WERI-Rb-1 (cell line): ENCODE data around the gene STH.

Experiments
- DNase-seq: peaks from one replicate; pipeline ENCODE4 v3.0.0-alpha.2; 2020
- H3K27ac ChIP-seq: fragments of 250-450 bp; sonication (Bioruptor Pico); 2 replicates; pipeline ENCODE4 v1.5.1; 2020; ENCODE audit warnings: mild to moderate bottlenecking, moderate library complexity
- H3K27me3 ChIP-seq: fragments of 250-450 bp; sonication (Bioruptor Pico); 2 replicates; pipeline ENCODE4 v1.5.1; 2021; ENCODE audit warnings: mild to moderate bottlenecking, low read depth, moderate library complexity; ENCODE audit not compliant: insufficient read depth, severe bottlenecking
- H3K36me3 ChIP-seq: fragments of 250-450 bp; sonication (Bioruptor Pico); 2 replicates; pipeline ENCODE4 v1.5.1; 2020; ENCODE audit warnings: mild to moderate bottlenecking, moderate library complexity
- H3K4me3 ChIP-seq: 2 replicates; pipeline ENCODE4 v1.5.1; 2011; ENCODE audit warnings: low read depth, mild to moderate bottlenecking, control low read depth, low read length
- H3K9me3 ChIP-seq: fragments of 250-450 bp; sonication (Bioruptor Pico); 2 replicates; pipeline ENCODE4 v1.5.1; 2021; ENCODE audit warnings: mild to moderate bottlenecking, moderate library complexity; ENCODE audit not compliant: severe bottlenecking
- TF ChIP-seq, protein P1 (sequence below): IDR thresholded peaks from 2 replicates; pipeline ENCODE4 v1.5.1; 2011; ENCODE audit warnings: low read depth, mild to moderate bottlenecking, control low read depth, inconsistent platforms, low read length

STH gene

DNA sequence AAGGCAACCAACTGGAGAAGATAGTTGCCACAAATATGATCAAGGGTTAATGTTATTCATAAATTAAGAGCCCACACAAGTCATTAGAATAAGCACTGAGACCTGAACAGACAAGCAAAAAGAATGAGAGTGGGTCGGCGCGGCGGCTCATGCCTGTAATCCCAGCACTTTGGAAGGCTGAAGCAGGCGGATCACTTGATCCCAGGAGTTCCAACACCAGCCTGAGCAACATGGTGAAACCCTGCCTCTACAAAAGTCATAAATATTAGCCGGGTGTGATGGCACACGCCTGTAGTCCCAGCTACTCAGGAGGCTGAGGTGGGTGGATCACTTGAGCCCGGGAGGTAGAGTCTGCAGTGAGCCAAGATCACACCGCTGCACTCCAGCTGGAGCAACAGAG is 40.7 kb upstream of the STH start:
- TF ChIP-seq, protein P1, sequence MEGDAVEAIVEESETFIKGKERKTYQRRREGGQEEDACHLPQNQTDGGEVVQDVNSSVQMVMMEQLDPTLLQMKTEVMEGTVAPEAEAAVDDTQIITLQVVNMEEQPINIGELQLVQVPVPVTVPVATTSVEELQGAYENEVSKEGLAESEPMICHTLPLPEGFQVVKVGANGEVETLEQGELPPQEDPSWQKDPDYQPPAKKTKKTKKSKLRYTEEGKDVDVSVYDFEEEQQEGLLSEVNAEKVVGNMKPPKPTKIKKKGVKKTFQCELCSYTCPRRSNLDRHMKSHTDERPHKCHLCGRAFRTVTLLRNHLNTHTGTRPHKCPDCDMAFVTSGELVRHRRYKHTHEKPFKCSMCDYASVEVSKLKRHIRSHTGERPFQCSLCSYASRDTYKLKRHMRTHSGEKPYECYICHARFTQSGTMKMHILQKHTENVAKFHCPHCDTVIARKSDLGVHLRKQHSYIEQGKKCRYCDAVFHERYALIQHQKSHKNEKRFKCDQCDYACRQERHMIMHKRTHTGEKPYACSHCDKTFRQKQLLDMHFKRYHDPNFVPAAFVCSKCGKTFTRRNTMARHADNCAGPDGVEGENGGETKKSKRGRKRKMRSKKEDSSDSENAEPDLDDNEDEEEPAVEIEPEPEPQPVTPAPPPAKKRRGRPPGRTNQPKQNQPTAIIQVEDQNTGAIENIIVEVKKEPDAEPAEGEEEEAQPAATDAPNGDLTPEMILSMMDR = no peak
- Histone ChIP-seq H3K9me3 (no peaks in the 10 kb centered on the region), H3K36me3 (no peaks in the 10 kb centered on the region), H3K27ac (no peak overlapping the region), H3K4me3 (no peak overlapping the region), H3K27me3 (no peaks in the 10 kb centered on the region)
- no peak for DNase-seq

DNA sequence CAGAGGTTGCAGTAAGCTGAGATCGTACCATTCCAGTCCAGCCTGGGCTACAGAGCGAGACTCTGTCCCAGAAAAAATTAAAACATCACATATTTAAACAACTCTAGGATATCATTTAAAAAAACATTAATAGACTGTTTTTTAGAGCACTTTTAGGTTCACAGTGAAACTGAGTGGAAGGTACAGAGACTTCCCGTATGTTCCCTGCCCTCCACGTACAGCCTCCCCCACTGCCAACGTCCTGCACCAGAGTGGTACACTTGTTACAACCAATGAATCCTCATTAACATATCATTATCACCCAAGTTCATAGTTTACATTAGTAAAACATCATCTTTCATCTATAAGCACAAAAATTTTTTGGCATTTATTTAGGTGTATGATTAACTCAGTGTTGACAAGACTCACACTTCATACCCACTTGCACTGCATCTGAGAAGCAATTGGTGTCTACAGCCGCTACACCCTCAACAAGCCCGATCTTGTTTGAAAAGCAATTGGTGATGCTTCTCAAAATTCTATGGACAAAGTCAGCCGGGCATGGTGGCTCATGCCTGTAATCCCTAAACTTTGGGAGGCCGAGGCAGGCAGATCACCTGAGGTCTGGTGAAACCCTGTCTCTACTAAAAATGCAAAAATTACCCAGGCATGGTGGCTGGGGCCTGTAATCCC is 39.9 kb upstream of the STH start:
- DNase-seq = no peak
- Histone ChIP-seq H3K9me3 (no peaks in the 10 kb centered on the region), H3K36me3 (no peaks in the 10 kb centered on the region), H3K27ac (no peak overlapping the region), H3K4me3 (no peak overlapping the region), H3K27me3 (no peaks in the 10 kb centered on the region)
- TF ChIP-seq, protein P1 = no peak

DNA sequence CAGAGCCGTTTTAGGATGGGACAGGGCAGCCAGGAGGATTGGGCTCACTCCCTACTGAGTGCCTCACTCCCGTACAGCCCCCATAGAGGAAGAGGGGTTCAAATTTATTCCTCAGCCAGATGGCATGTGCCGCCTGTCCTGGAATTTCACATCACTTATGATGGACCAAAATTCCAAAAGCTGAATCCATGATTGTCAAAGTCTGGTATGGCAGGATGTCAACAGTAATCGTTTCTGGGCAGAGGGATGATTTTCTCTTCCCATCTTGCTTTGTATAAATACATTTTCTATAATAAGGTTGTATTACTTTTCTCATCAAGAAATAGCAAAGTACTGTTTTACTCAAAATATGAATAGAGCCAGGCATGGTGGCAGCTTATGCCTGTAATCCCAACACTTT is 38.7 kb upstream of the STH start:
- TF ChIP-seq, protein P1 = no peak
- Histone ChIP-seq H3K36me3 (no peaks in the 10 kb centered on the region), H3K4me3 (no peak overlapping the region), H3K9me3 (no peaks in the 10 kb centered on the region), H3K27ac (no peak overlapping the region), H3K27me3 (no peaks in the 10 kb centered on the region)
- no peak for DNase-seq

DNA sequence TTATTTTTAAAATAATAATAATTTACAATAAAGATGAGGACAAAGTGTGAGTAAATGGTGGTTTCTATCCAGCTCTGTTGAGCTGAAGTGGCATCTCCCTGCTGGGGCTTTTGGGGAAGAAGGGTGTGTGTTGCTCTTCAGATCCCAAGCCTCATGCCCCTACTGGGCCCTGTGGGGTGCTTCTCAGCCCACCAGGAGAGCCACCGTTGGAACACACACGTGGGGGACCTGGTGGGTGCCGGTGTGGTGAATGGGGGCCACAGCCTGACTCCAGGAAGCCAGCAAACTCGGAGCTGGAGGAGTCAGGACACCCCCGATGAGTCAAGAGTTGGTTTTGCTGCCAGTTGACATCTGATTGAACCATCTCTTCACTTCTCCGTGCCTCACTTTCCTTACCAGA is 37.8 kb upstream of the STH start:
- H3K36me3 ChIP-seq = no peaks in the 10 kb centered on the region
- H3K27me3 ChIP-seq = no peaks in the 10 kb centered on the region
- H3K9me3 ChIP-seq = no peaks in the 10 kb centered on the region
- no peak for DNase-seq
- H3K27ac ChIP-seq = no peak overlapping the region
- TF ChIP-seq, protein P1 = no peak
- H3K4me3 ChIP-seq = no peak overlapping the region

DNA sequence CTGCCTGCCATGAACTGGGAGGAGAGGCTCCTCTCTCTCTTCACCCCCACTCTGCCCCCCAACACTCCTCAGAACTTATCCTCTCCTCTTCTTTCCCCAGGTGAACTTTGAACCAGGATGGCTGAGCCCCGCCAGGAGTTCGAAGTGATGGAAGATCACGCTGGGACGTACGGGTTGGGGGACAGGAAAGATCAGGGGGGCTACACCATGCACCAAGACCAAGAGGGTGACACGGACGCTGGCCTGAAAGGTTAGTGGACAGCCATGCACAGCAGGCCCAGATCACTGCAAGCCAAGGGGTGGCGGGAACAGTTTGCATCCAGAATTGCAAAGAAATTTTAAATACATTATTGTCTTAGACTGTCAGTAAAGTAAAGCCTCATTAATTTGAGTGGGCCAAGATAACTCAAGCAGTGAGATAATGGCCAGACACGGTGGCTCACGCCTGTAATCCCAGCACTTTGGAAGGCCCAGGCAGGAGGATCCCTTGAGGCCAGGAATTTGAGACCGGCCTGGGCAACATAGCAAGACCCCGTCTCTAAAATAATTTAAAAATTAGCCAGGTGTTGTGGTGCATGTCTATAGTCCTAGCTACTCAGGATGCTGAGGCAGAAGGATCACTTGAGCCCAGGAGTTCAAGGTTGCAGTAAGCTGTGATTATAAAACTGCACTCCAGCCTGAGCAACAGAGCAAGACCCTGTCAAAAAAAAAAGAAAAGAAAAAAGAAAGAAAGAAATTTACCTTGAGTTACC is 36.7 kb upstream of the STH start:
- Histone ChIP-seq H3K4me3 (no peak overlapping the region), H3K9me3 (no peaks in the 10 kb centered on the region), H3K27ac (no peak overlapping the region), H3K27me3 (no peaks in the 10 kb centered on the region), H3K36me3 (no peaks in the 10 kb centered on the region)
- DNase-seq = no peak
- TF ChIP-seq, protein P1 = no peak
